ENCODE measurements around the gene MRPL53.
"Not testable (repeated sequence)": the region's sequence is repeated elsewhere in the genome, so short reads cannot be mapped to it uniquely, and the experiment has no call there.

Gene MRPL53

DNA sequence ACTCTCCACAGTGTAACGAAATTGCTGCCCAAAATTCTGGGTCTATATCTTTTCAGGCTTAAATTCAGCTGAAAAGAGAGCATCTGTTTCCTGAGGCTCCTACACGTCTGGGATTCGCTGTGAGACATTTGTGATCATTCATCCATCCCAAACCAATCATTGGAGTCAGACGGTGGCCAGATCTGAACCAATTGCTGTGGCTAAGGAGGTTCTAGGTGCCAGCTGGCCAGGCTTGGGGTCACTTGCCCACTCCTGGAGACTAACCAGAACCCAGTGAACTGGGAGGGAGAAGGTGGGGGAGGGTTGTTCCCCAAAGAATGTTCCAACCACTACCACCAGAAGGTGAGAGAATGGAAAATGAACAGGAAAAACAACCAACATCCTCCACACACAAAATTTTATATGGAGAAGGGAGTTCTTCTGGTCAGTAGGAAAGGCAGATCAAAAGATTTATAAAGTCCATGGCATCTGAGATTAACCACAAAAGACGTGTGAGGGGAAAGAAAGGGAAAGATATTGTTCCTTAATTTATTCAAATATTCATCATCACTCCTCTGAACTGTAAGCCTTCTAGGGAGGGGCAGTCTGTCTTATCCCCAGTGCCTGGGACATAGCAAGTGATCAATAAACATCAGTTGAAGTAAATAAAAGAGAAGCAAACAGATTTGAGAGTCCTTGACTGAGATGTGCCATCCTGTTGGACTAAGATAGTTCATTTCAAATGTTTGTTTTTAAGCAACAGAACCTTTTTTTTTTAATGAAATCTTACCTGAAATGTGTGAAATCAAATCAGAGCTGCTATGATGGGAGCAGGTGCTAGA, 27.8 kb downstream of the MRPL53 start:
- DNase-seq, result no peak

DNA sequence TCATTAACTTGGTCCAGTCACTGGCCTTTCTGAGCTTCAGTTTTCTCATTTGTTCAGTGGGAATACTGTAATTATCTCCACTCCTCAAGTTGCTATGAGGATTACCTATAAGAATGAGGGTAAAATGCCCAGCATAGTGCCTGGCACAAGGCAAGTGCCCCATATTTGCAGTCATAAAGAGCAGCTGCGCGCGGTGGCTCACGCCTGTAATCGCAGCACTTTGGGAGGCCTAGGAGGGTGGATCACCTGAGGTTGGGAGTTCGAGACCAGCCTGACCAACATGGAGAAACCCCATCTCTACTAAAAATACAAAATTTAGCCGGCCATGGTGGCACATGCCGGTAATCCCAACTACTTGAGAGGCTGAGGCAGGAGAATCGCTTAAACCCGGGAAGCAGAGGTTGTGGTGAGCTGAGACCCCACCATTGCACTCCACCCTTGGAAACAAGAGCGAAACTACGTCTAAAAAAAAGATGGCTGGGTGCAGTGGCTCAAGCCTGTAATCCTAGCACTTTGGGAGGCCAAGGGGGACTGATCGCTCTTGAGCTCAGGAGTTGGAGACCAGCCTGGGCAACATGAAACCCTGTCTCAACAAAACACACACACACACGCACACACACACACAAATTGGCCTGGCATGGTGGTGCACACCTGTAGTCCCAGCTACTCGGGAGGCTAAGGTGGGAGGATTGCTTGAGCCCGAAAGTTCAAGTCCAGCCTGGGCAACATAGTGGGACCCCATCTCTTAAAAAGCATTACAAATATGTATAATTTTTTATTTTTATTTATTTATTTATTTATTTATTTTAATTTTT, 29.8 kb downstream of the MRPL53 start:
- not testable (repeated sequence) for DNase-seq

DNA sequence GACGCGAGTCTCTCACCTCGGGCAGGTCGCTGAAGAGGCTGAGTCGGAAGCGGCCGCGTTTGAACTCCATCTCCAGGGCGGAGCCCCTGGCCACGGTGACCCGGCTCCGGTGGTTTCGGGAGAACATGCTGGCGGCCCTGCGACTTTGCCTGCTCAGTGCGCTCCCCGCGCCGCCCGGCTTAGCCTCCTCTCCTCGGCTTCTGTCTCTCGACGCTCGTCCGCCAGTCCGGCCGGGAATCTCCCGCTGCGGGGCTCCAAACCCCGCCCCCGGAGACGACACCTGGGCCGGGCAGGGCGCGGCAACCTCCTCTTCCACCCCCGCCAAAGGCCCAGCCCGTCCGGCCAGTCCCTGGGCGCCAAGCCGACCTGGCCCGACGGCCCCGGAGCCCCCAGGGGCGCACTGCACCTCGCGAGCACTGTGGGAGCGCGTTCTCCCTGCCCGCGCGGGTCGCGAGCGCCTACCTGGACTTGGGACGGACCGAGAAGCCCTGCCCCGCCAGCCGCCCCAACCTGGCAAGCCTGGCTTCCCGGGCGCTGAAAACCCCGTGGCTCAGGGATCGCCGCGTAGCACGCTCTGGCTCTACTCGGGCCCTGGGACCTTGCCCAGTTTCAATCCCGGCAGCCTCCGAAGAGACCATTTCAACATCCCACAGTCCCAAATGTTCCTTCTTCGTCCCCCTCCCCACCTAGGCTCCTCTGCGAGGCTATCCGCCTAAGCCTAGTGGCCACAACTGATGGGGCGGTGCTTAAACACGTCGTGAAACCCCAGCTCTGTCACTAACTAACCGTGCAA, 30.6 kb downstream of the MRPL53 start, which contains the start of gene RTKN:
RTKN (minus strand) TSS at position 248 of the 793 bp plus-strand sequence; CDS start at position 127, 121 bp downstream.
- DNase-seq, result no peak

DNA sequence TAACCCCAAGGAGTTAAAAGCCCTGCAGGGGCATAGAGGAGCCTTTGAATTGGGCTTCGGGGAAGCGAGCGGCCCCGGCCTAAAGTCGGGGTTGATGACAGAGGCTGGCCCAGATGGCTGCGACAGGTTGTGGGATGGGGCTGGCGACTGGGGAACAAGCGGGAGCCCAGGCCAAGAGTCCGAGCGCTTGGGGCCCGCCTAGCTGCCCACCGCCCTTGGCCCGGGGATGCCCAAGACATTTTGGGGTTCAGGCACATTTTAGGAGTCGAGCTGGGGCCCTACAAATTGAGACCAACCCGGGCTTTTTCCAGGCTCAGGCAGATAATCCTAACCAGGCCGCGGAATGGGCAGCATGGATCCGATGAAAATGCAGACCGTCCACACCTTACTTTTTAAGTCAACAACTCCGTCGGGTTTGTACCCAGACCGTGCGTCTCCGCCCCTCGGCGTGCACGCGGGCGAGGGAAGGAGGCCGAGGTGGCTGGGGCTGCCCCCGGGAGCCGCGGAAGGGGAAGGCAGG, 31.2 kb downstream of the MRPL53 start:
- DNase-seq, result no peak

DNA sequence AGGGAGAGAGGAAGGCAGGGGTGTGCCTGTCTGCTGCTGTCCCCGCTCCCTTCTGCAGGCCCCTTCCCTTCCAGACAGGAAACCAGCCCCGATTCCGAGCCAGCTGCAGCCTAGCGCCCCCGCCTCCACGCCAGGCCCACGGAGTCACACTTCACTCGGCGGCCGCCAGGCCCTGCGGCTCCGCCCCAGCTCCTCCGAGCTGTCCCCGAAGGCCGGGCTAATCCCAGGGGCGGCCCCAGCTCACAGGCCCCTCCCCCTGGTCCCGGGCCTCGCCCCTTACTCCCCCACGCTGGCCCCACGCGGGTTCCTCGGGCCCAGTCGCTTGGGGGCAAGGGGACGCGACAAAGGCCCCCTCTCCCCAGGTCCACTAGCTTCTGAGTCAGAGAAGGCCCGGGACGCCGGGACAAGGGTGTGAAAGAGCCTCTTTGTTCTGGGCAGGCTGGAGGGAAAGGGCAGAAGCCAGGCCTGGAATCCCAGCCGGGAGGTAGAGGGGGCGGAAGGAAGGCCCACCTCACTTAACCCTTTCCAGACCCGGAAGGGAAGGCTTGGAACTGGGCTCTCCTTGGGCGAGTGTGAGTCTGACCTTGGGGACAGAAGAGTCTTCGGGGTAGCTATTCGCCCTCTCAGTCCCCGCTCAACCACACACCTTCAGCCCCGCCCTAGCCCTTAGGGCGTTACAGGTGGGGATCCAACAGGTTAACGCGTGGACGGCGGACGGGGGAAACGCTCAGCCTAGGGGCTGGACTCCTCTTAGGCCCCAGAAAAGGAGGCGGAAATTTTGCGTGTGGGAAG, 31.9 kb downstream of the MRPL53 start:
- peak; percentile 42 for DNase-seq

DNA sequence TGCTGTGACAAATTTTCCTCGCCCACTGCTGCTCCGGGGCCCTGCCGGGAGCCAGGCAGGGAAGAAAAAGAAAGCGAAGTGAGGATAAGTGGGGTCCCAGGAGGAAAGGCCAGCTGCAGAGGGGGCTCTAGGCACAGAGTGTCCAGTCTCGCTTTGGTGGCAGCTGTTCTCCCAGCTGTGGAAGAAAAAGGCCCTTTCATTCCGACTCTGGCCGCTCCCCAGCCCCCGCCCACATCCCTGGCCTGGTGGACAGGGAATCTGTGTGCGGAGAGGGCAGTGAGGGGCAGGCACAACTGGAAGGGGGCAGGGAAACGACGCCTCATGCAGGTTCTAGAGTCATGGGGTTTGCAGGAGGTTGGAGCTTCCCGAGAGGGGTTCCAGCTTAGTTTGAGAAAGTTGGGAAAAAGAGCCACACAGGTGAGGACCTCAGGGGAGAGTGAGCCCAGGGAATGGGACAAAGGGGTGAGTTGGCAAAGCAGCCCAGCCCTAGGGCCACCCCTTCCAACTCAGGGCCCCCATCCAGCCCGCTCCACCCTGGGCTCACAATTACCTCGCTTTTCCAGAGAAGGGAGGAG, 32.6 kb downstream of the MRPL53 start:
- DNase-seq, result no peak

DNA sequence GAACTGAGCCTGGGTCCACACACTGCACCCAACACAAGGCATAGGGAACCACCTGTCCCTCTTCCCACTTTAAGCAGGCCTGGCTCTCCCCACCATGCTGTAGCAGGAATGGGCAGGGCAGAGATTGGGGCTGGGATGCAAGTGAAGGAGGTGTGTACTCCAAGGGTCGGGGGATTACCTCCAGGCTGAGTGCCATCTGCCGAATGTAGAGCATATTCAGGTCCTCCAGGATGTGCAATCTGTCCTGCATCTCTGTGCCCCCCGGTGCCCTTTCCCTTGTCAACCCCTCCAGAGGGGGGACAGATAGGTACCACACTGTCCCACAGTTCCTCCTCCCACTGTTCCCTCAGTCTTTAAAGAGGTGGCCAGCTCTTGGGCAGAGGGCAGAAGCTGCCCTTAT, 33.1 kb downstream of the MRPL53 start:
- no peak for DNase-seq

DNA sequence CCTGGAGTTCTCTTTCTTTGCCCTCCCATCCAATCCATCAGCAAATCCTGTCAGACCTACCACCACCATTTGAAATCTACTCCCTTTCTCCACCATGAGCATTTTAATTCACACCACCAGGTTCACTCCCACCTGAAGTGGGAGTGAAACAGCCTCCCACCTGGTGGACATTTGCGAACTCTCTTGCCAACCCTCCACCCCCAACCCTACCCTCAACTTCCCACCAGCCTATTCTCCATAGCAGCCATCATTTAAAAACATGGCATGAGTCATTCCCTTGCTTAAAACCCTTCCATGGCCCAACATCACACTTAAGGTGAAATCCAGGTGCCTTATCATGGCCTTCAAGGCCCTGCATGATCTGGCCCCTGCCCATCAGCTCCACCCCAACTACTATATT, 34.2 kb downstream of the MRPL53 start:
- DNase-seq, result no peak

DNA sequence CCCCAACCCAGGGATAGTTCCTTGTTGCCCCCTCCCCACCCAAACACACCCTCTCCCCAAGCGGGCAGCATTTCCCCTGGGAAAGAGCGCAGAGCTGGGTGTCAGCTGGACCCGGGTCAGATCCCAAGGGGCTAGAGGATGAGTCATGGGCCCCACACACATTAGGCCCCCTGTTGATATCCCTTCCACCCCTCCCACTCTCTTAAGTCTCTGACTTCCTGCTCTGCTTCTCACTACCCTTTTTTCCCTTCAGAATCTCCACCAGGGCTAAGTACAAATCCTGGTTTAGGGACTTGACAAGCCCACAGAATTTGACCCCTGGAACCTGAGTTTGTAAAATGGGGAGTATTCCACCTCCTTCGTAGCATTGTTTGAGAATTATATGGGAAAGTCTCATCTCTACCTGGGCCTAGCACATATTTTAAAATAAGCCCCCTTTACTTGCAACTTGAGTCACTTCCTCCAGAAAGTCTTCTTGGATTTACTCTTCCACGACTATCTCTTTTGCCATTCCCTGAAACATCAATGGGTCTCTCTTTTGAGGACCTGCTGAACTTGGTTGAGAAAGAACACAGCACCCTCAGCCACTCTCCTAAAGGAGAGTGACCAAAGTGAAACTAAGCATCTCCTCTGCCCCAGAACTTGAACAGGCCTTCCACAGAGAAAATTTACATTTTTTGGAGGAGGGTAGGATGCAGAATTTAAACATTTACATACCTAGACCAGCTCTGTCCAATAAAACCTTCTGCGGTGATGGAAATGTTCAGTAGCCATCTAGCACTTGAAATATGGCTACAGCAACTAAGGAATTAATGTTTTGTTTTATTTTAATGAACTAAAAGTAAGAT, 35.4 kb downstream of the MRPL53 start:
- DNase-seq, result no peak

DNA sequence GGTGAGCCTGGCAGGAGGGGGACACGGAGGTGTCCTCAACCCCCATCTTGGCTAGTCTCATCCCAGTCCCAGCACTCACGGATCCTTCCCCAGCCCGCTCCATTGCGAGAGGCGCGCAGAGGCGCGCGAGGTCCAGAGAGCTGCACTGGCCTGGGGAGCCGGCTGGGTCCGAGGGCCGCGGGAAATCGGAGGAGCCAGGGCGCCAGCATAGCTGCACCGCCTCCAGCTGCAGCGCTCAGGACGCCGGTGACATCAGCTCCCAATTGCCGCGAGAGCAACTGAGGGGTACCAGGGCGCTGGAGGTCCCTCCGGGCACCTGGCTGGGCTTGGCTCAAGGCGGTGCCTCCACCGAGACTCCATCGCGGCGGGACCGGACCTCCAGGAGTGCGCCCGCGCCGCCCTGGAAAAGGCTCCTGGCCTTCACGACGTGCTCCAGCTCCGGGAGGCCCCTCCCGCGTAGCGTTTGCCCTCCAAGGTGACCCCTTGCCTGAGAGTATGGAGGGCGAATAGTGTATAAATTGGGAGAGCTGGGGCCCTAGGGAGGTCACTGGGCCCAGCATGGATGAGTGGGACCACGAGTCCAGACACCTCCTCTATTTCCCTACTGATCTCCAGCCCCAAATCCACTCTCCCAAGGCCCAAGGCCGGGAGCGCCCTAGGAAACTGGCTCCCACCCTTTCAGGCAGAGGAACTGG, 36.2 kb downstream of the MRPL53 start:
- no peak for DNase-seq

DNA sequence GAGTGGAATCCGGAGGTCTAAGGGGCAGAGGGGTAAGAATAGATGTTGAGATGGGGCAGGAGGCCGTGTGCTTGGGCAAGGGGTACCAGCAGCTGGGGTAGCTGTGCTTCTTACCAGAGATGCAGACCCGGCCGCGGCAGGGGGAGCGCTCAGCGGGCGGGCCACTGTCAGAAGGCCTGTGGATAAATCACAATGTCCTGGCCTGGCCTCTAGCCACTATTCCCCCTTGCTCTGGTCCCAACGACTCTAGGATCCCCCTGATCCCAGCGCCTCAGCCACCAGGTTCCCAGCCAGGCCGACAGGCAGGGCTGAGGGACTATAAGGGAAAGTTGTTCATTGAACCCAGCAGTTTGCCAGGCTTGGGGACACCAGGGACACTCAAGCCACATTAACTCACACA, 42.0 kb downstream of the MRPL53 start:
- DNase-seq, result no peak

DNA sequence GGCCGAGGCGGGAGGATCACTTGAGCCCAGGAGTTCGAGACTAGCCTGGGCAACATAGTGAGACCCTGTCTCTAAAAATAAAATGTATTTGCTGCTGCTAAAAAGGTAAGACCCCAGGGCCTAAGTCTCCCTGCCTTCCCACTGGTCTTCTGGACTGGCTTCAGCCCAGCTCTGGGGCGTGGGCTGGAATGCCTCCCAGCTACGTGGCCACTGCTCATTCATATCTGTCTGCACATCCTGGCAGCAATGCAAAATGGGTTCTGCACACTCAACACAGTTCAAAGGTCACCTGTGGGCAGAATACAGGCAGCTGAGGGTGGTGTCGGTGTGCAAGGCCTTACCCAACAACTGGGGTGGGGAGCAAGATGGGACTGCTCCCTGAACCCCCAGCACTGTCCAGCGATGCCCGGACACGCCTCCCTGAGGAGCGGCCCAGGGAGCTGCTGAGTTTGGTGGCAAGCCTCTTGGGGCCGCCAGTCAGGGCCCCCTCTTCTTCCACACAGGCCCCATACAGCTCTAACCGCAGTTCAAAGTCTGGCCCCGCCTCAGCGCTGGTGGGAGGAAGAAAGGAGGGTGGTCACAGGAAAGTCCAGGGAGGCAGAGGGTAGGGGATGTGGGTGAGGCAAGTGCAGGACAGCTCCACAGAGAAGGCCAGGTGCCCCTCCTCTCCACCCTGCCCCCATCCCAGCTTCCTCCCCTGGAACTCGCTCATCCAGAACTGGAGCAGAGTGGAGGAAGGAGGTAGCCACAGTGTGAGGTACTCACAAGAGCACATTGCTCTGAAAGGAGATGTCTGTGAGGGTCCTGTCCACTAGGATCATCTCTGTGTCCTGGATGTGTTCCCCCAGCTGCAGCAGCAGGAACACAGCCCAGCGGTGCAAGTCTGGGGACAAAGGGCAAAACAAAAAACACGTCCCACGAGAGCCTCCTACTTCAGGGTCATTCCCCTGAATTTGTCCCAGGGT, 42.7 kb downstream of the MRPL53 start:
- DNase-seq, result no peak

DNA sequence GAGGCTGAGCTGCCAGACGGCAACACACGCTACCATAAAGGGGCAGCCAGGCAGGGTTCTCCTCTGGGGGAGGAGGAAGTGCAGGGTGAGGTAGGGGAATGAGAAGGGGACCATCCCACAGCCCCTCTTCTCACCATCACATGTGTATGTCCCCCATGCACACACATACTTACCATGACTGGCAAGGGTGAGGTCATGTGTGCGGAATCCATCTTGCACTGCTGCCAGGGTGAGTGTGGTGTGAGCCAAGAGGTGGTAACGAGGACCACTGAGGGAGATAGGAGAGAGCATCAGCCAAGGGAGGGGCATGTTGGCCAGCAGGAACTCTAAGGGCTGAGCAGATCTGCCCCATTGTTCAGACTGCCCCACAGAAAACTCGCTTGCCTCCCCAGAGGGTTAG, 43.8 kb downstream of the MRPL53 start:
- DNase-seq, result no peak

DNA sequence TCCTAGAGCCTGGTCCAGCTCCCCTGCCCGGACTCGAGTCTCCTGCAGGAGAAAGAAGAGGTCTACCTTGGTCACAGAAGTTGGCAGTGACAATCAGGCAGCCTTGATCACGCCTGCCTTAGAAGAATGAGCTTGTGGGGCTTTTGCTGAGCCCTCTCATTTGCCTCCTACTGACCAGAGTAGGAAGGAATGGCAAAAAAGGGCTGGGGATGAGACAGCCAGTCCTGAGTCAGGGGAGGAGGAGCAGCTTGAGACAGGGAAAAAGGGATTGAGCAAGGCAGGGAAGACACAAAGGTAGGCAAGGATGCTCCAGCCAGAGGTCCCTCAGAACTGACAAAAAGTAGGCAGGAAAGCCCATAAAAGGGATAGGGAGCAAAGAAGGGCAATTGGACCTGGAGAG, 44.9 kb downstream of the MRPL53 start:
- DNase-seq, result no peak

DNA sequence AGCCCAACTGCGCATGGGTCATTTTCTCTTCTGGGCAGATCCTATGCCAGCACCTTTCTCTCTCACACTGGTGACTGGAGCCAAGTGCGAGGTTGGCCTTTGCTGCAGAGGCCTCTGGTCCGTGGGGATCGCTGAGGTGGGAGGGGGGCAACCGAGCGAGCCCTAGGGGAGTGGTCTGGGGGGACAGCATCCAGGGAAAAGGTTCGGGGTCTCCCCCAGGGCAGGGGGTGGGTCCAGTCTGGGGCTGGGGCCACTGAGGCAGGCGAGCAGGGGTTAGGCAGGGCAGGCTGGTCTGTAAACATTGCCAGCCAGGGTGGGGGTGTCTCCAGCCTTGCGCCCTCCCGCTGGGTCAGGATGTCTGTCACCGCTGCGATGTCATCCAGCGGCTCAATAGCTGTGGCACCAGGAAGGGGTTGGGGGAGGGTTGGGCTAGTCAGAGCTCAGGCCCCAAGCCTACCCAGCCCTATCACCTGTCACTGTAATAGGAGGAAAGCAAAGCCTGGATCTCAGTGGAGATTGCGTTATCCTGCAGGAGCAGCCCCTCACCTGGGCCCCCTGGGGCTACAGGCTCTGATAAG, 46.2 kb downstream of the MRPL53 start:
- DNase-seq, result no peak

DNA sequence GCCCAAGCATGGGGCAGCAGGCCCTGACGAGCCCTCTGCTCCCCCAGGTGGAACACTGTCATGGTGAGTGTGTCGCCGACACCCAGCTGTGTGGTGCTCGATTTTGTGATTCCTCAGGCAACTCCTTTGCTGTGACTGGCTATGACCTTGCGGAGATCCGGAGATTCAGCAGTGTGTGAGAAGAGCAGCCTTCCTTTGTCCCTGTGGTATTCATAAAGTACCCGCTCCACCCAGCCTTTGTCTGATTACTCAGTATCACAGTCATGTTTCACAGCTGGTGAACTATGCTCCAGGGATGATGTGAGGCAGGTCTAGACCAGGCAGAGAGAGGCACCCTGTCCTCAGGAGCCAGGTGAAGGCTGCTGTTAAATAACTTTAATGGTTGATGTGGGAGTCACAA, 47.0 kb downstream of the MRPL53 start:
- DNase-seq, result no peak

DNA sequence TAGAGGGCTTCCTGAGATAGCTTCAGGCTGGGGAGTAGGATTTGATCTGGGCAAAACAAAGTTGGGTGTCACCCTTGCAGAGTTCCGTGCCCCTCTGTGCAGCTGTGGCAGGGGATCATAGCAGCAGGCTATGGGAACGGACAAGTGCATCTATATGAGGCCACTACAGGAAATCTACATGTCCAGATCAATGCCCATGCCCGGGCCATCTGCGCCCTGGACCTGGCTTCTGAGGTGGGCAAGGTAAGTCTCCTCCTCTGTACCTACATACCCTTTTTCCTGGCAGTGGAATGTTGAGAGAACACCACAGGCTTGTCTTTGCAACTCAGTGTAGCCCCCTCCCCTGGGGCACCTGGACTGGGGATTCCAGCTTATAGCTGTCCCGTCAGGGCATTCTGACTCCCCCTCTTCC, 47.5 kb downstream of the MRPL53 start:
- no peak for DNase-seq

DNA sequence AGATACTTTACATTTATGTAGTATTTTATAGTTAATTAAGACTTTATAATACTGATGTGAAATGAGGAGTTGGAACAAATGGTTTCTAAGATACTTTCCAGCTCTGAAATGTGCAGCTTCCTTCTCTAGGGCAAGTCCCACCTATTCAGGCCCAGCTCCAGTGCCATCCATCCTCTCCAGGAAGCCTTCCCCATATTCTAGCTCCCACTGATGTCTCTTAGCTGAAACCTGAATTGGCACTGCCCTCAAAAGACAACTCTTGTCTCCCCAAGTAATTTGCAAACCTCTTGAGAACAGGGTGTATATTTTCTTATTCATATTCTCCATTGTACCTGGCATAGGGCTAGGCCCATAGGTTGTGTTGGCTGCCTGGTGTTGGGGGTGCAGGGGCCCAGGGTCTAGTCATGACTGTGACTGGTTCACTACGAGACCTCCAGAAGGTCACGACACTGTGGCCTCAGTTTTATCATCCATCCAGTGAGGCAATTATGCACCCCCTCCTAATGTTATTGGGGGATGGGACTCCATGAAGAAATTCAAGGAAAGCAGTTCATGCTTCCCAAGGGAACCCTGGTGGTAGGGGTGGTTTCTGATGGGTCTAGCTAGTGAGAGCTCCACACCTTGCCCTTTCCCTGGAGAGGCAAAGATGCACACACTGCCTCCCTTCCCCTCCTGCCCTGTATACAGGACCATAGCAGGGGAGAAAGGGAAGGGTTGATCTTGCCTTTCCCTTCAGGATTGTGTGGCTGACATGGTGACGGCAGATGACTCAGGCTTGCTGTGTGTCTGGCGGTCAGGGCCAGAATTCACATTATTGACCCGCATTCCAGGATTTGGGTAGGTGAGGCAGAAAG, 48.1 kb downstream of the MRPL53 start:
- DNase-seq, result no peak
